ENCODE data around the gene CASS4. TPM values are rescaled to one million over a fixed set of nuclear protein-coding genes. Genes with fewer than 3 reads are reported as not detected.
A peak's percentile ranks its signal among the peaks of the same experiment; 100 is the strongest.

CASS4 gene
- total and polyA plus RNA-seq, 9 of the 15 experiments (the other 6 are each of a cell fraction or from before 2014, with no cell fraction given) = 8.1 to 53.8 (median 26.7) TPM

- FAIRE-seq = no peak
- no peak for DNase-seq (ENCODE audit: extremely low read depth in 1 of 4, low spot score in 3 of 4)
- Histone ChIP-seq H3K36me3 (ENCODE audit: control insufficient read depth, insufficient read depth, low read length) (peaks cover 69% of the 10 kb centered on the region), H3K27me3 (ENCODE audit: control insufficient read depth in 2 of 2, insufficient read depth in 2 of 2, low read length in 2 of 2) (no peaks in the 10 kb centered on the region), H4K20me1 (replicated peaks; ENCODE audit: control insufficient read depth, insufficient read depth, low read length) (no peaks in the 10 kb centered on the region), H3K9ac (ENCODE audit: insufficient read depth in 1 of 2, low read depth in 2 of 2, low read length in 2 of 2) (no peak overlapping the region), H3K4me2 (ENCODE audit: insufficient read depth, low read length) (no peak overlapping the region), H3K4me1 (replicated peaks in 1 of 2; ENCODE audit: control insufficient read depth in 2 of 2, insufficient read depth in 2 of 2, low read length in 2 of 2) (peaks cover 9 to 19% of the 10 kb centered on the region in 2 experiments; a peak in 4 of 5 replicates), H3K27ac (ENCODE audit: extremely low read depth, low read depth, low read length) (no peak overlapping the region), H3K4me3 (no peak overlapping the region), H3K79me2 (ENCODE audit: control insufficient read depth, insufficient read depth, low read length) (peaks cover 19% of the 10 kb centered on the region; the same call in 2 of the 3 replicates), H2AFZ (ENCODE audit: low read depth, low read length) (no peak overlapping the region), H3K9me3 (replicated peaks; ENCODE audit: control insufficient read depth, insufficient read depth, low read depth, low read length) (no peaks in the 10 kb centered on the region), H3K9me1 (ENCODE audit: control insufficient read depth, insufficient read depth, low read length) (peaks cover 2% of the 10 kb centered on the region)
- intact Hi-C loops (cut with micrococcal nuclease) (no loop called here), in situ Hi-C loops (cut with MboI) (no loop called here)
- TF ChIP-seq POLR2A (conservative IDR thresholded peaks at IDR 0.05) = peak; percentile 51; the same call in 1 of the 2 replicates
- TF ChIP-seq SUPT5H (IDR thresholded peaks at IDR 0.05) = peak; percentile 45; the same call in 1 of the 2 replicates
- TF ChIP-seq KDM5B (IDR thresholded peaks at IDR 0.05; ENCODE audit: insufficient replicate concordance, low read depth, low read length) = no peak
- CTCF ChIA-PET (ENCODE audit: low intra/inter-chr PET ratio) = no interaction called here
- POLR2A ChIA-PET = interaction anchor here (0.6 to 3.7 kb wide), 4 partner anchors 8 to 31 kb away, joined by 3 to 15 read pairs (median 4); no protein-coding TSS in a partner anchor
- ATAC-seq = no peak
- 94% methylated on average over 3 of the region's 3 CpGs for WGBS (ENCODE audit: insufficient coverage, low coverage, missing lambda C conversion rate)
- no TSS peak for BruUV-seq (replicated peaks)
These were observed 33.1 kb downstream of the CASS4 start for GRCh38 chr20:56445130-56445529.

- intact Hi-C loops (cut with micrococcal nuclease) = no loop called here
- ATAC-seq (no peak), DNase-seq (ENCODE audit: extremely low read depth in 1 of 4, low spot score in 3 of 4) (no peak), FAIRE-seq (no peak)
- ChIA-PET POLR2A (interaction anchor here (0.6 to 1.1 kb wide), 2 partner anchors 8 to 17 kb away, joined by 3 to 4 read pairs; no protein-coding TSS in a partner anchor), CTCF (ENCODE audit: low intra/inter-chr PET ratio) (no interaction called here)
- Histone ChIP-seq H2AFZ (ENCODE audit: low read depth, low read length) (no peak overlapping the region), H3K27ac (ENCODE audit: extremely low read depth, low read depth, low read length) (no peak overlapping the region; the same call in 2 of the 3 replicates), H3K4me2 (ENCODE audit: insufficient read depth, low read length) (peak overlapping the region; percentile 7; the same call in 1 of the 2 replicates), H3K79me2 (ENCODE audit: control insufficient read depth, insufficient read depth, low read length) (peaks cover 24% of the 10 kb centered on the region; the same call in 2 of the 3 replicates), H3K36me3 (ENCODE audit: control insufficient read depth, insufficient read depth, low read length) (peaks cover 69% of the 10 kb centered on the region), H4K20me1 (replicated peaks; ENCODE audit: control insufficient read depth, insufficient read depth, low read length) (no peaks in the 10 kb centered on the region), H3K27me3 (ENCODE audit: control insufficient read depth in 2 of 2, insufficient read depth in 2 of 2, low read length in 2 of 2) (no peaks in the 10 kb centered on the region), H3K9ac (ENCODE audit: insufficient read depth in 1 of 2, low read depth in 2 of 2, low read length in 2 of 2) (no peak overlapping the region), H3K4me1 (replicated peaks in 1 of 2; ENCODE audit: control insufficient read depth in 2 of 2, insufficient read depth in 2 of 2, low read length in 2 of 2) (peaks cover 9 to 19% of the 10 kb centered on the region in 2 experiments; a peak in 4 of 5 replicates), H3K9me3 (replicated peaks; ENCODE audit: control insufficient read depth, insufficient read depth, low read depth, low read length) (no peaks in the 10 kb centered on the region), H3K9me1 (ENCODE audit: control insufficient read depth, insufficient read depth, low read length) (peaks cover 5% of the 10 kb centered on the region), H3K4me3 (no peak overlapping the region)
- in situ Hi-C loops (cut with MboI) = no loop called here
- TF ChIP-seq SNIP1 (IDR thresholded peaks at IDR 0.05; ENCODE audit: low read depth) = no peak
- no peak for TF ChIP-seq XRCC4 (IDR thresholded peaks at IDR 0.05; ENCODE audit: extremely low read depth, insufficient read depth, insufficient read length)
- peak; percentile 50; the same call in 1 of the 2 replicates for TF ChIP-seq POLR2G (IDR thresholded peaks at IDR 0.05; ENCODE audit: low read depth, low read length)
- no peak for TF ChIP-seq POLR2H (tag; IDR thresholded peaks at IDR 0.05; ENCODE audit: low read depth)
- no peak for TF ChIP-seq SNRNP70 (optimal IDR thresholded peaks at IDR 0.05; ENCODE audit: low read depth, low read length)
- TF ChIP-seq NR4A1 (CRISPR knock-in tag; IDR thresholded peaks at IDR 0.05) = no peak
- TF ChIP-seq NR4A1 (tag; IDR thresholded peaks at IDR 0.05) = no peak
- no peak for TF ChIP-seq KLF13 (tag; IDR thresholded peaks at IDR 0.05; ENCODE audit: borderline replicate concordance, low read depth)
- no peak for TF ChIP-seq KAT2B (IDR thresholded peaks at IDR 0.05; ENCODE audit: low read depth, low read length)
- TF ChIP-seq MTA1 (IDR thresholded peaks at IDR 0.05; ENCODE audit: borderline replicate concordance) = no peak
- WGBS (ENCODE audit: insufficient coverage, low coverage, missing lambda C conversion rate) = 85% methylated on average over 15 of the region's 16 CpGs
- BruUV-seq (replicated peaks) = no TSS peak
These were observed 33.5 kb downstream of the CASS4 start for GRCh38 chr20:56445540-56445939.
